Uterus (tissue), 4 donors: ENCODE data around the gene ATP6AP1. TPM values are rescaled to one million over a fixed set of nuclear protein-coding genes. Genes with fewer than 3 reads are reported as not detected.

ENCODE experiments used
- DNase-seq, 2 donors: peaks; one replicate each; pipeline ENCODE4 v3.0.0-alpha.2; 2019 to 2020
- H3K27ac ChIP-seq, 2 donors: fragments of 200-600 bp; sonication (generic); 1 replicate in 1 of 2; 2 replicates in 1 of 2; pipeline ENCODE4 v1.5.1; 2016 to 2018
- H3K27me3 ChIP-seq, 2 donors: fragments of 200-600 bp; sonication (generic); one replicate each; pipeline ENCODE4 v1.5.1; 2018 to 2019; ENCODE audit warnings: control low read depth in 1 of 2
- H3K36me3 ChIP-seq, 2 donors: fragments of 200-600 bp; sonication (generic); one replicate each; pipeline ENCODE4 v1.5.1; 2019; ENCODE audit warnings: control low read depth in 1 of 2
- H3K4me1 ChIP-seq, 2 donors: fragments of 200-600 bp; sonication (generic); one replicate each; pipeline ENCODE4 v1.5.1; 2018 to 2019; ENCODE audit warnings: control low read depth in 1 of 2
- H3K4me3 ChIP-seq, 2 donors: fragments of 200-600 bp; sonication (generic); 1 replicate in 1 of 2; 2 replicates in 1 of 2; pipeline ENCODE4 v1.5.1; 2018 to 2019; ENCODE audit warnings: mild to moderate bottlenecking in 1 of 2
- H3K9me3 ChIP-seq, 2 donors: fragments of 200-600 bp; sonication (generic); one replicate each; pipeline ENCODE4 v1.5.1; 2019; ENCODE audit warnings: control low read depth in 1 of 2
- POLR2A ChIP-seq, 2 donors: fragments of 450-650 bp; IDR thresholded peaks; one replicate each; pipeline ENCODE4 v1.6.1; 2016; ENCODE audit warnings: antibody characterized with exemption in 2 of 2, mild to moderate bottlenecking in 1 of 2, moderate library complexity in 1 of 2
- intact Hi-C: fragments of 100-400 bp; cut with DNase I; formaldehyde crosslinking; loops from one replicate; pipeline ENCODE4 v1.15.1; 2023; ENCODE audit warnings: low total_unique reads
- total RNA-seq, 4 donors: library from RNA; depleted of rRNA in 3 of 4; stranded (reverse); fragments of >200 nt in 3 of 4; gene quantifications; one replicate each; pipeline versions ENCODE4 v1.1.0 to v1.2.4, GENCODE V29; 2014 to 2023
- TF ChIP-seq, protein P1 (sequence below), 4 experiments: fragments of 200-600 bp in 2 of 4; fragments of 450-650 bp in 2 of 4; sonication (generic) in 2 of 4; IDR thresholded peaks; one replicate each; pipeline ENCODE4 v1.5.1; 2016 to 2019; ENCODE audit warnings: antibody characterized with exemption in 4 of 4, mild to moderate bottlenecking in 2 of 4, moderate library complexity in 1 of 4
- donor health status: DM: yes; HTN: yes; CAD: no.

ATP6AP1 gene
- total RNA-seq, 4 donors from 2014 or later, result 5.1 to 71.3 (median 42.1) TPM

DNA sequence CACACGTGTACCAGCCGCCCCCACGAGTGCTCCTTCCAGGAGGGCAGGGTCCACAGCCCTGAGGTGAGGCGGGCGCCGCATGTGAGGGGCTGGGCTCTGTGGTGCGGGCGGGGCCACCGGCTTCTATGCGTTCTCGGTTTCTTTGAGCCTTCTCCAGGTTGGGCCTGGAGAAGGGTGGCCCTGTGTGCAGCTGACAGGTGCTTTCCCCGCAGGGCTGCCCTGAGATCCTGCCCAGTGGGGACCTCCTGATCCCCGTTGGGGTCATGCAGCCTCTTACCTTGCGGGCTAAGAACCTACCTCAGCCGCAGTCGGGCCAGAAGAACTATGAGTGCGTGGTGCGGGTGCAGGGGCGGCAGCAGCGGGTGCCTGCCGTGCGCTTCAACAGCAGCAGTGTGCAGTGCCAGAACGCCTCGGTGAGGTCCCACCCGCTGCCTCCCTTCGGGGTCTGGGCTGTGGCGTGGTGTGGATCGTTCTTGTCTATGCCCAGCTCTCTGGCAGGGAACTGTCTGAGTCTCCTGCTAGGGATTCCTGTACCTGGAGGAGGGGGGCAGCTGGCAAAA lies 36.4 kb downstream of the ATP6AP1 start:
- no peaks in the 10 kb centered on the region for H3K36me3 ChIP-seq
- no peak for DNase-seq
- H3K9me3 ChIP-seq, result no peaks in the 10 kb centered on the region
- TF ChIP-seq, protein P1, sequence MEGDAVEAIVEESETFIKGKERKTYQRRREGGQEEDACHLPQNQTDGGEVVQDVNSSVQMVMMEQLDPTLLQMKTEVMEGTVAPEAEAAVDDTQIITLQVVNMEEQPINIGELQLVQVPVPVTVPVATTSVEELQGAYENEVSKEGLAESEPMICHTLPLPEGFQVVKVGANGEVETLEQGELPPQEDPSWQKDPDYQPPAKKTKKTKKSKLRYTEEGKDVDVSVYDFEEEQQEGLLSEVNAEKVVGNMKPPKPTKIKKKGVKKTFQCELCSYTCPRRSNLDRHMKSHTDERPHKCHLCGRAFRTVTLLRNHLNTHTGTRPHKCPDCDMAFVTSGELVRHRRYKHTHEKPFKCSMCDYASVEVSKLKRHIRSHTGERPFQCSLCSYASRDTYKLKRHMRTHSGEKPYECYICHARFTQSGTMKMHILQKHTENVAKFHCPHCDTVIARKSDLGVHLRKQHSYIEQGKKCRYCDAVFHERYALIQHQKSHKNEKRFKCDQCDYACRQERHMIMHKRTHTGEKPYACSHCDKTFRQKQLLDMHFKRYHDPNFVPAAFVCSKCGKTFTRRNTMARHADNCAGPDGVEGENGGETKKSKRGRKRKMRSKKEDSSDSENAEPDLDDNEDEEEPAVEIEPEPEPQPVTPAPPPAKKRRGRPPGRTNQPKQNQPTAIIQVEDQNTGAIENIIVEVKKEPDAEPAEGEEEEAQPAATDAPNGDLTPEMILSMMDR (IDR thresholded peaks at IDR 0.05), result no peak
- TF ChIP-seq POLR2A (IDR thresholded peaks at IDR 0.05), result no peak
- no peak overlapping the region for H3K27ac ChIP-seq
- no peak overlapping the region for H3K4me3 ChIP-seq
- intact Hi-C loops, result no loop called here
- H3K27me3 ChIP-seq, result no peaks in the 10 kb centered on the region
- H3K4me1 ChIP-seq, result no peaks in the 10 kb centered on the region

DNA sequence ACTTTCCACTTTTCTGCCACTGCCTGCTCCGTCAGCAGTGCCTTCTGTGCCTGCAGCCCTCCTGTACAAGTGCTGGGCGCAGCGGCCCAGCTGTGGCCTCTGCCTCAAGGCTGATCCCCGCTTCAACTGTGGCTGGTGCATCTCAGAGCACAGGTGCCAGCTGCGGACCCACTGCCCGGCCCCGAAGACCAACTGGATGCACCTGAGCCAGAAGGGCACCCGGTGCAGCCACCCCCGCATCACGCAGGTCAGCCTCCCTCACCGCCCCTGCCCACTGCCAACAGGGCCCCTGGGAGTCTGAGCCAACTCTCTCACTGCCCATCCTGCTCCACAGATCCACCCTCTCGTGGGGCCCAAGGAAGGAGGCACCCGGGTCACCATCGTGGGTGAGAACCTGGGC lies 37.1 kb downstream of the ATP6AP1 start:
- H3K36me3 ChIP-seq, result no peaks in the 10 kb centered on the region
- TF ChIP-seq POLR2A (IDR thresholded peaks at IDR 0.05), result no peak
- TF ChIP-seq, protein P1 (IDR thresholded peaks at IDR 0.05), result no peak
- no peaks in the 10 kb centered on the region for H3K27me3 ChIP-seq
- no peaks in the 10 kb centered on the region for H3K4me1 ChIP-seq
- intact Hi-C loops, result no loop called here
- H3K27ac ChIP-seq, result no peak overlapping the region
- H3K9me3 ChIP-seq, result no peaks in the 10 kb centered on the region
- DNase-seq, result no peak
- no peak overlapping the region for H3K4me3 ChIP-seq

DNA sequence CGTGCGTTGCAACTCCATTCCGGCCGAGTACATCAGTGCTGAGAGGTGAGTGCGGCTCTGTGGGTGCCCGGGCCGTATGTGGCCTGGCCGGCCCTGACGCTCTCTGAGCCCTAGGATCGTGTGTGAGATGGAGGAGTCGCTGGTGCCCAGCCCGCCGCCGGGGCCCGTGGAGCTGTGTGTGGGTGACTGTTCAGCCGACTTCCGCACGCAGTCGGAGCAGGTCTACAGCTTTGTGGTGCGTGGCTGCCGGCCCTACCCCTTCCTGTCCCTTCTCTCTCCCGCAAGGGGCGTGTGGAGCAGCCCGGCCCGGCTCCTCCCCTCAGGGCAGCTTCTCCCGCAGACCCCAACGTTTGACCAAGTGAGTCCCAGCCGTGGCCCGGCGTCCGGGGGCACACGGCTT lies 37.6 kb downstream of the ATP6AP1 start:
- Histone ChIP-seq H3K4me3 (no peak overlapping the region), H3K27me3 (no peaks in the 10 kb centered on the region), H3K36me3 (no peaks in the 10 kb centered on the region), H3K4me1 (no peaks in the 10 kb centered on the region), H3K9me3 (no peaks in the 10 kb centered on the region), H3K27ac (no peak overlapping the region)
- DNase-seq, result no peak
- intact Hi-C loops, result no loop called here
- TF ChIP-seq, protein P1 (IDR thresholded peaks at IDR 0.05), result no peak
- no peak for TF ChIP-seq POLR2A (IDR thresholded peaks at IDR 0.05)

DNA sequence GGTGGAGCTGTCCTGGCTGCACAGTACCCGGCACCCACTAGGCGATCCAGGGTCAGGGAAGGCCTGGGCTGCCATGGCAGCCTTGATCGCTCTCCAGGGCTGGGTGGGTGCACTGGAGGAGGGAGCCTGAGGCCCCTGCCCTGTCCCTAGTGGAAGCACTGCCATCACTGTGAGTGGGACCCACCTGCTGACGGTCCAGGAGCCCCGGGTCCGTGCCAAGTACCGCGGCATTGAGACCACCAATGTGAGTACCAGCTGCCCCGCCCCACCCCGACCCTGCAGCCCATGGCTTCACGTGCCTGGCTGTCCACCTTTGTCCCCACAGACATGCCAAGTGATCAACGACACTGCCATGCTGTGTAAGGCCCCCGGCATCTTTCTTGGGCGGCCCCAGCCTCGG lies 38.4 kb downstream of the ATP6AP1 start:
- no peak for TF ChIP-seq POLR2A (IDR thresholded peaks at IDR 0.05)
- TF ChIP-seq, protein P1 (IDR thresholded peaks at IDR 0.05), result no peak
- H3K9me3 ChIP-seq, result no peaks in the 10 kb centered on the region
- no peaks in the 10 kb centered on the region for H3K27me3 ChIP-seq
- intact Hi-C loops, result no loop called here
- H3K27ac ChIP-seq, result no peak overlapping the region
- H3K4me1 ChIP-seq, result no peaks in the 10 kb centered on the region
- no peak overlapping the region for H3K4me3 ChIP-seq
- H3K36me3 ChIP-seq, result no peaks in the 10 kb centered on the region
- no peak for DNase-seq

DNA sequence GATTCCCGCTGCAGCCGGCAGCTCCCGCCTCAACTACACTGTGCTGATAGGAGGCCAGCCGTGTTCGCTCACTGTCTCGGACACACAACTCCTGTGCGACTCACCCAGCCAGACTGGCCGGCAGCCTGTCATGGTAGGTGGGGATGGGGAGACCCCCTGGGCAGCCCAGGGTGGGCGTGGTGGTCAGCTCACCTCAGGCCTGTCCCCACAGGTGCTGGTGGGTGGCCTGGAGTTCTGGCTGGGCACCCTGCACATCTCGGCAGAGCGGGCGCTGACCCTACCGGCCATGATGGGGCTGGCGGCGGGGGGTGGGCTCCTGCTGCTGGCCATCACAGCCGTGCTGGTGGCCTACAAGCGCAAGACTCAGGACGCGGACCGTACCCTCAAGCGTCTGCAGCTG lies 39.1 kb downstream of the ATP6AP1 start:
- Histone ChIP-seq H3K9me3 (no peaks in the 10 kb centered on the region), H3K27ac (no peak overlapping the region), H3K4me1 (no peaks in the 10 kb centered on the region), H3K4me3 (no peak overlapping the region), H3K36me3 (no peaks in the 10 kb centered on the region), H3K27me3 (no peaks in the 10 kb centered on the region)
- intact Hi-C loops, result no loop called here
- TF ChIP-seq, protein P1 (IDR thresholded peaks at IDR 0.05), result no peak
- TF ChIP-seq POLR2A (IDR thresholded peaks at IDR 0.05), result no peak
- DNase-seq, result no peak
